ENCODE results near the gene ERN1.

- TF ChIP-seq CTCF (IDR thresholded peaks at IDR 0.05; ENCODE audit: borderline replicate concordance, extremely low read depth, low read length, poor library complexity, severe bottlenecking) (no peak), EZH2 (IDR thresholded peaks at IDR 0.05; ENCODE audit: borderline replicate concordance, low read depth, low read length, severe bottlenecking) (no peak)
Observed at GRCh38 chr17:64055183-64056142, 74.5 kb downstream of the ERN1 start.

Measured in DND-41 (cell line).